Body of pancreas (tissue), 4 donors: Measurements from ENCODE around the gene SAMD7. TPM values are rescaled to one million over a fixed set of nuclear protein-coding genes. Genes with fewer than 3 reads are reported as not detected.

Experiments used
- ATAC-seq: fragments of 150-250 bp; one replicate; pipeline ENCODE4 v1.9.1; 2016
- DNase-seq, 4 donors: peaks; one replicate each; pipeline ENCODE4 v3.0.0-alpha.2; 2019
- H3K27ac ChIP-seq, 4 donors: fragments of 200-600 bp; sonication (generic); 1 replicate in 3 of 4; 2 replicates in 1 of 4; pipeline versions ENCODE4 v1.5.1 to v1.6.1; 2016 to 2019; ENCODE audit warnings: mild to moderate bottlenecking in 1 of 4, mixed read lengths in 1 of 4, moderate library complexity in 1 of 4
- H3K27me3 ChIP-seq, 2 donors: fragments of 200-600 bp; sonication (generic); one replicate each; pipeline ENCODE4 v1.6.0; 2016; ENCODE audit warnings: mild to moderate bottlenecking in 1 of 2
- H3K36me3 ChIP-seq, 2 donors: fragments of 200-600 bp; sonication (generic); replicated peaks in 1 of 2; 2 replicates each; pipeline ENCODE4 v1.5.1; 2016; ENCODE audit warnings: low read depth in 2 of 2; ENCODE audit not compliant: insufficient read depth in 1 of 2
- H3K4me1 ChIP-seq: fragments of 200-600 bp; sonication (generic); one replicate; pipeline ENCODE4 v1.6.0; 2016
- H3K4me3 ChIP-seq, 2 donors: fragments of 200-600 bp; sonication (generic); 1 replicate in 1 of 2; 2 replicates in 1 of 2; pipeline ENCODE4 v1.5.1; 2016 to 2019
- H3K9me3 ChIP-seq, 3 donors: fragments of 200-600 bp; sonication (generic); 1 replicate in 2 of 3; 2 replicates in 1 of 3; pipeline ENCODE4 v1.5.1; 2016
- POLR2A ChIP-seq, 3 donors: fragments of 450-650 bp; IDR thresholded peaks; one replicate each; pipeline ENCODE4 v1.6.1; 2016; ENCODE audit warnings: antibody characterized with exemption in 3 of 3, mild to moderate bottlenecking in 2 of 3
- WGBS, 2 donors: methylation state at CpG; one replicate each; pipeline ENCODE4 v1.1.5; 2017; 5-methylcytosine and 5-hydroxymethylcytosine counted together
- intact Hi-C: fragments of 100-400 bp; cut with DNase I; formaldehyde crosslinking; loops from one replicate; pipeline ENCODE4 v1.15.1; 2023
- total RNA-seq, 2 donors: library from RNA; depleted of rRNA; stranded (reverse); fragments of >200 nt; gene quantifications; one replicate each; pipeline ENCODE4 v1.1.0, GENCODE V29; 2016
- TF ChIP-seq, protein P1 (sequence below), 7 experiments: fragments of 450-650 bp in 4 of 7; fragments of 200-600 bp in 3 of 7; sonication (generic) in 3 of 7; IDR thresholded peaks; one replicate each; pipeline ENCODE4 v1.5.1; 2016 to 2019; ENCODE audit warnings: antibody characterized with exemption in 7 of 7

Gene SAMD7
- total RNA-seq, 2 donors from 2014 or later, result not detected

DNA sequence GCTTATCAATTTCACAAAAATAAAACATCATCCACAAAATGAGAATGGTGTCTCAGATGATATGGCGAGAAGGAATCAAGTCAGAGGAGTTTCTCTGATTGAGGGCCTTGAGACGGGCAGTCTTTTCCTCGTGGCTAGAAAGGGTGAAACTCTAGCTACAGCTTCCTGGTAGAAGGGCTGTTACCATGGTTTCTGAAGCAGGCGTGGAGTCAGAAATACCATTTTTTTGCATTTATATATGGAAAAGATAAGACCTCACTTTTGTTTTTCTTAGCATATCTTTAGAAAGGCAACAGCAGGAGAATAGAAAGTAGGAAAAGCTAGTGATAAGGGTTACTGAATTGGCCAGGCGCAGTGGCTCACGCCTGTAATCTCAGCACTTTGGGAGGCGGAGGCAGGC, 17.3 kb upstream of the SAMD7 start:
- no peak for ATAC-seq
- no peaks in the 10 kb centered on the region for H3K27me3 ChIP-seq
- intact Hi-C loops, result no loop called here
- 66 to 70% methylated on average over 7 of the region's 7 CpGs for WGBS, 2 donors
- H3K27ac ChIP-seq, result no peak overlapping the region
- no peak for DNase-seq
- TF ChIP-seq, protein P1, sequence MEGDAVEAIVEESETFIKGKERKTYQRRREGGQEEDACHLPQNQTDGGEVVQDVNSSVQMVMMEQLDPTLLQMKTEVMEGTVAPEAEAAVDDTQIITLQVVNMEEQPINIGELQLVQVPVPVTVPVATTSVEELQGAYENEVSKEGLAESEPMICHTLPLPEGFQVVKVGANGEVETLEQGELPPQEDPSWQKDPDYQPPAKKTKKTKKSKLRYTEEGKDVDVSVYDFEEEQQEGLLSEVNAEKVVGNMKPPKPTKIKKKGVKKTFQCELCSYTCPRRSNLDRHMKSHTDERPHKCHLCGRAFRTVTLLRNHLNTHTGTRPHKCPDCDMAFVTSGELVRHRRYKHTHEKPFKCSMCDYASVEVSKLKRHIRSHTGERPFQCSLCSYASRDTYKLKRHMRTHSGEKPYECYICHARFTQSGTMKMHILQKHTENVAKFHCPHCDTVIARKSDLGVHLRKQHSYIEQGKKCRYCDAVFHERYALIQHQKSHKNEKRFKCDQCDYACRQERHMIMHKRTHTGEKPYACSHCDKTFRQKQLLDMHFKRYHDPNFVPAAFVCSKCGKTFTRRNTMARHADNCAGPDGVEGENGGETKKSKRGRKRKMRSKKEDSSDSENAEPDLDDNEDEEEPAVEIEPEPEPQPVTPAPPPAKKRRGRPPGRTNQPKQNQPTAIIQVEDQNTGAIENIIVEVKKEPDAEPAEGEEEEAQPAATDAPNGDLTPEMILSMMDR (IDR thresholded peaks at IDR 0.05), result no peak
- no peak for TF ChIP-seq POLR2A (IDR thresholded peaks at IDR 0.05)
- H3K36me3 ChIP-seq, result no peaks in the 10 kb centered on the region
- no peaks in the 10 kb centered on the region for H3K4me1 ChIP-seq
- no peak overlapping the region for H3K4me3 ChIP-seq
- no peaks in the 10 kb centered on the region for H3K9me3 ChIP-seq

- Histone ChIP-seq H3K4me3 (no peak overlapping the region), H3K4me1 (no peaks in the 10 kb centered on the region), H3K36me3 (no peaks in the 10 kb centered on the region), H3K27me3 (no peaks in the 10 kb centered on the region), H3K27ac (no peak overlapping the region), H3K9me3 (no peaks in the 10 kb centered on the region)
- TF ChIP-seq, protein P1 (IDR thresholded peaks at IDR 0.05), result no peak
- no peak for TF ChIP-seq POLR2A (IDR thresholded peaks at IDR 0.05)
- ATAC-seq (no peak), DNase-seq (no peak)
- 73 to 74% methylated on average over 6 of the region's 6 CpGs for WGBS, 2 donors
- intact Hi-C loops, result no loop called here
These were observed 16.3 kb upstream of the SAMD7 start for GRCh38 chr3:169895072-169895471.

DNA sequence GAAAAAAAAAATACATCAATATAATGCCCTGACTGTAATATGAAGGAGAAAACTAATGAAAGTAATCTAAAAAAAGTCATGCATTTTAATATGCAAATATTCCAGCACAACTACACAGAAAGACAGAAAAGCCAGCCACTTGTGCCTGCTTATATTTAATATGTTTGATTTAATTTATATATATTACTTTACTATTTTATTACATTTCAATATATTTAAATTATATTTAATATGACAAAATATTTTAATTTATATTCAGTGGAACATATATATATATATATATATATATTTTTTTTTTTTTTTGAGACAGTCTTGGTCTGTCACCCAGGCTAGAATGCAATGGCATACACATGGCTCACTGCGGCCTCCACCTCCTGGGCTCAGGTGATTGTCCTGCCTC, 14.1 kb upstream of the SAMD7 start:
- Histone ChIP-seq H3K9me3 (peaks cover 0 to 6% (median 0%) of the 10 kb centered on the region in 3 donors), H3K27me3 (no peaks in the 10 kb centered on the region), H3K4me1 (no peaks in the 10 kb centered on the region), H3K27ac (no peak overlapping the region), H3K36me3 (no peaks in the 10 kb centered on the region), H3K4me3 (no peak overlapping the region)
- intact Hi-C loops, result no loop called here
- WGBS, 2 donors, result 93 to 95% methylated on average over 1 of the region's 1 CpG
- ATAC-seq (no peak), DNase-seq (no peak)
- TF ChIP-seq, protein P1 (IDR thresholded peaks at IDR 0.05), result no peak
- no peak for TF ChIP-seq POLR2A (IDR thresholded peaks at IDR 0.05)

DNA sequence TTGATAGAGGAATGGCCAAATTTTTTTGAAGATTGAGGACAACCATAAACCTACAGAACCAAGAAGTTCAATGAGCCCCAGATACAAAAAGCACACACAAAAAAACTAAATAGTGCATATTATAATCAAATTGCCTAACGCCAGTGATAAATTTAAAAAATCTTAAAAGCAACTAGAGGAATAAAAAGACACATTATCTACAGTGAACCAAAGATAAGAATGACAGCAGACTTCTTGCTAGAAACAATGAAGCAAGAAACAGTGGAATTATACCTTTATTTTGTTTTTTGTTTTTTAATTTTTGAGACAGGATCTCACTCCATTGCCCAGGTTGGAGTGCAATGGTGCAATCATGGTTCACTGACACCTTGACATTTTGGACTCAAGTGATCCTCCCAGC, 9.9 kb upstream of the SAMD7 start:
- whole genome bisulfite sequencing, 2 donors, result 85 to 90% methylated on average over 1 of the region's 1 CpG

GRCh38 chr3:169905404-169905803, 6.0 kb upstream of the SAMD7 start:
- TF ChIP-seq, protein P1 (IDR thresholded peaks at IDR 0.05), result no peak
- no peak for TF ChIP-seq POLR2A (IDR thresholded peaks at IDR 0.05)
- no peak for ATAC-seq
- intact Hi-C loops, result no loop called here
- no peaks in the 10 kb centered on the region for H3K27me3 ChIP-seq
- H3K4me1 ChIP-seq, result no peaks in the 10 kb centered on the region
- WGBS, 2 donors, result 78 to 80% methylated on average over 6 of the region's 6 CpGs
- no peak overlapping the region for H3K27ac ChIP-seq
- H3K9me3 ChIP-seq, result peaks cover 0 to 6% (median 0%) of the 10 kb centered on the region in 3 donors
- H3K4me3 ChIP-seq, result no peak overlapping the region
- no peaks in the 10 kb centered on the region for H3K36me3 ChIP-seq
- DNase-seq, result no peak

More for the DNA sequence above, 9.9 kb upstream of the SAMD7 start:
- Histone ChIP-seq H3K27ac (no peak overlapping the region), H3K9me3 (peaks cover 0 to 6% (median 0%) of the 10 kb centered on the region in 3 donors), H3K36me3 (no peaks in the 10 kb centered on the region), H3K27me3 (no peaks in the 10 kb centered on the region), H3K4me1 (no peaks in the 10 kb centered on the region), H3K4me3 (no peak overlapping the region)
- DNase-seq (no peak), ATAC-seq (no peak)
- intact Hi-C loops, result no loop called here
- TF ChIP-seq POLR2A (IDR thresholded peaks at IDR 0.05), result no peak
- TF ChIP-seq, protein P1 (IDR thresholded peaks at IDR 0.05), result no peak
